ENCODE data around the gene FAM174B.

- TF ChIP-seq CTCF (IDR thresholded peaks at IDR 0.05; ENCODE audit: low read length) (no peak), EZH2 (IDR thresholded peaks at IDR 0.05; ENCODE audit: borderline replicate concordance, low read length) (no peak)
Measured at GRCh38 chr15:92579486-92579885, 76.1 kb downstream of the FAM174B start.

All from OCI-LY1 (cell line).